Activated naive CD4-positive, alpha-beta T cell treated with Interleukin-2 at 50 U/mL for 16 hours (primary cell): ENCODE data around the gene TRANK1.
"Not testable (repeated sequence)": the region's sequence is repeated elsewhere in the genome, so short reads cannot be mapped to it uniquely, and the experiment has no call there.

Source experiments
- DNase-seq: peaks from one replicate; pipeline ENCODE4 v3.0.0-alpha.2; 2020

Gene TRANK1

GRCh38 chr3:36956155-36956554 is 11.3 kb upstream of the TRANK1 start:
- no peak for DNase-seq

- DNase-seq, result no peak
Measured at GRCh38 chr3:36954452-36955134, 9.7 kb upstream of the TRANK1 start.

- DNase-seq, result not testable (repeated sequence)
Measured at GRCh38 chr3:36947814-36948213, 3.0 kb upstream of the TRANK1 start.

GRCh38 chr3:36945333-36945980 is 603 bp upstream of the TRANK1 start:
- no peak for DNase-seq

- peak; percentile 35 for DNase-seq
Measured at GRCh38 chr3:36944012-36944640, 728 bp downstream of the TRANK1 start.

- DNase-seq, result no peak
Measured at GRCh38 chr3:36943601-36944000, 1.3 kb downstream of the TRANK1 start.

- DNase-seq, result no peak
Measured at GRCh38 chr3:36942638-36943248, 2.1 kb downstream of the TRANK1 start.

GRCh38 chr3:36941658-36942057 is 3.2 kb downstream of the TRANK1 start:
- DNase-seq, result no peak

- no peak for DNase-seq
Measured at GRCh38 chr3:36941162-36941561, 3.7 kb downstream of the TRANK1 start.

- no peak for DNase-seq
Measured at GRCh38 chr3:36937492-36937891, 7.4 kb downstream of the TRANK1 start.

GRCh38 chr3:36933540-36934296 is 11.1 kb downstream of the TRANK1 start:
- no peak for DNase-seq

GRCh38 chr3:36931424-36931823 is 13.4 kb downstream of the TRANK1 start:
- DNase-seq, result not testable (repeated sequence)

- no peak for DNase-seq
Measured at GRCh38 chr3:36928220-36928619, 16.6 kb downstream of the TRANK1 start.

- DNase-seq, result no peak
Measured at GRCh38 chr3:36926292-36926897, 18.5 kb downstream of the TRANK1 start.

- no peak for DNase-seq
Measured at GRCh38 chr3:36924744-36925521, 19.9 kb downstream of the TRANK1 start.

GRCh38 chr3:36923981-36924743 is 20.7 kb downstream of the TRANK1 start:
- DNase-seq, result no peak

- no peak for DNase-seq
Measured at GRCh38 chr3:36923523-36923943, 21.3 kb downstream of the TRANK1 start.

- no peak for DNase-seq
Measured at GRCh38 chr3:36920884-36921567, 23.8 kb downstream of the TRANK1 start.

- no peak for DNase-seq
Measured at GRCh38 chr3:36919439-36920160, 25.3 kb downstream of the TRANK1 start.

- no peak for DNase-seq
Measured at GRCh38 chr3:36918050-36918449, 26.8 kb downstream of the TRANK1 start.
